A549 (cell line): ENCODE results near the gene EPS15. TPM values are rescaled to one million over a fixed set of nuclear protein-coding genes. Genes with fewer than 3 reads are reported as not detected.

Experiments
- ATAC-seq, 2 experiments: fragments of 200-7000 bp in 1 of 2; fragments of >200 bp in 1 of 2; cut with Nextera tagmentation in 1 of 2; cut with Tn5 transposase in 1 of 2; 3 replicates each; pipeline versions ENCODE4 v1.8.0 to v1.9.1; 2018 to 2020; ENCODE audit warnings: mild to moderate bottlenecking in 1 of 2, moderate library complexity in 1 of 2
- CTCF ChIA-PET: fragments of 300-600 bp; sonication (Branson Sonifier 250); formaldehyde crosslinking; extraction: SDS; loops from one replicate; lab custom pipeline; 2021; ENCODE audit warnings: antibody characterized with exemption, inconsistent platforms; lab: Yijun Ruan, JAX
- POLR2A ChIA-PET: fragments of 350-600 bp; formaldehyde crosslinking; extraction: SDS; loops from one replicate; lab custom pipeline; 2021; ENCODE audit warnings: antibody characterized with exemption, inconsistent platforms; lab: Yijun Ruan, JAX
- DNase-seq, 2 experiments: peaks; one replicate each; pipeline versions ENCODE4 v3.0.0 to v3.0.0-alpha.2; 2011 to 2016; ENCODE audit warnings: low read depth in 1 of 2, low spot score in 1 of 2
- FAIRE-seq: peaks from 2 replicates; lab custom pipeline; 2011; peaks lifted over from hg19 to GRCh38; lab: Jason Lieb, UNC
- H3K27ac ChIP-seq, 2 experiments: fragments of >200 bp; sonication (Bioruptor Twin); formaldehyde crosslinking; 3 replicates each; pipeline ENCODE4 v1.5.1; 2016 to 2017
- H3K4me1 ChIP-seq: fragments of >200 bp; sonication (Bioruptor Twin); formaldehyde crosslinking; 3 replicates; pipeline ENCODE4 v1.6.1; 2016
- H3K4me2 ChIP-seq: fragments of >200 bp; sonication (Bioruptor Twin); formaldehyde crosslinking; 3 replicates; pipeline ENCODE4 v1.6.1; 2016
- H3K4me3 ChIP-seq: fragments of >200 bp; sonication (Bioruptor Twin); formaldehyde crosslinking; 3 replicates; pipeline ENCODE4 v1.5.1; 2016
- H3K9me3 ChIP-seq: fragments of >200 bp; sonication (Bioruptor Twin); formaldehyde crosslinking; 3 replicates; pipeline ENCODE4 v1.6.1; 2016
- CBX2 ChIP-seq: fragments of 200-600 bp; sonication (generic); IDR thresholded peaks from 2 replicates; pipeline ENCODE4 v1.6.1; 2016; ENCODE audit warnings: low read depth, mild to moderate bottlenecking, borderline replicate concordance
- CEBPB ChIP-seq, 2 experiments: fragments of >200 bp in 1 of 2; sonication (Bioruptor Twin) in 1 of 2; formaldehyde crosslinking in 1 of 2; IDR thresholded peaks; 2 replicates each; pipeline ENCODE4 v1.6.1; 2012 to 2016
- EHMT2 ChIP-seq: fragments of 200-600 bp; sonication (generic); IDR thresholded peaks from 2 replicates; pipeline ENCODE4 v1.6.1; 2016; ENCODE audit warnings: antibody characterized with exemption, low read depth, mild to moderate bottlenecking, moderate library complexity
- EP300 ChIP-seq, 2 experiments: fragments of >200 bp; sonication (Bioruptor Twin); formaldehyde crosslinking; IDR thresholded peaks; 2 replicates in 1 of 2; 3 replicates in 1 of 2; pipeline ENCODE4 v1.6.1; 2016 to 2017
- FOXS1 ChIP-seq: fragments of 250-450 bp; sonication (Bioruptor Pico); IDR thresholded peaks from 2 replicates; pipeline ENCODE4 v1.5.0; 2020; ENCODE audit warnings: mild to moderate bottlenecking, moderate library complexity
- GATA3 ChIP-seq: IDR thresholded peaks from 2 replicates; pipeline ENCODE4 v1.6.1; 2012; ENCODE audit warnings: borderline replicate concordance
- HDAC2 ChIP-seq: fragments of 200-600 bp; sonication (generic); IDR thresholded peaks from 2 replicates; pipeline ENCODE4 v1.6.1; 2016
- JUNB ChIP-seq: fragments of >200 bp; sonication (Bioruptor Twin); formaldehyde crosslinking; IDR thresholded peaks from 2 replicates; pipeline ENCODE4 v1.6.1; 2016
- MAFK ChIP-seq: fragments of 450-650 bp; IDR thresholded peaks from 2 replicates; pipeline ENCODE4 v1.6.1; 2014; ENCODE audit not compliant: partially characterized antibody
- MAZ ChIP-seq: fragments of 150-350 bp; IDR thresholded peaks from 2 replicates; pipeline ENCODE4 v1.6.1; 2014; ENCODE audit warnings: antibody characterized with exemption, low read depth, low read length, borderline replicate concordance
- NR3C1 ChIP-seq: fragments of >200 bp; sonication (Bioruptor Twin); formaldehyde crosslinking; IDR thresholded peaks from 3 replicates; pipeline ENCODE4 v1.6.1; 2017
- PHF8 ChIP-seq: fragments of 200-600 bp; sonication (generic); IDR thresholded peaks from 2 replicates; pipeline ENCODE4 v1.6.1; 2016; ENCODE audit warnings: low read depth, mild to moderate bottlenecking, antibody characterized with exemption, moderate library complexity, borderline replicate concordance
- POLR2AphosphoS2 ChIP-seq: conservative IDR thresholded peaks from 2 replicates; pipeline ENCODE4 v1.6.1; 2012; ENCODE audit warnings: low read length, improper control_type of control experiment, inconsistent platforms
- TFCP2L1 ChIP-seq: fragments of 250-450 bp; sonication (Bioruptor Pico); IDR thresholded peaks from 2 replicates; pipeline ENCODE4 v1.5.0; 2021; ENCODE audit warnings: mild to moderate bottlenecking
- ZNF302 ChIP-seq: fragments of 250-450 bp; sonication (Bioruptor Pico); IDR thresholded peaks from 2 replicates; pipeline ENCODE4 v1.9.0; 2021; ENCODE audit warnings: inconsistent platforms, mild to moderate bottlenecking, moderate library complexity
- WGBS: methylation state at CpG from one replicate; pipeline ENCODE4 v1.1.6; 2017; ENCODE audit errors: missing lambda C conversion rate; 5-methylcytosine and 5-hydroxymethylcytosine counted together
- polyA plus RNA-seq, 4 experiments: library from polyadenylated mRNA; depleted of rRNA in 3 of 4; stranded (reverse); fragments of >200 nt; fragmentation: RNase III in 1 of 4; extraction: RNeasy Plus Mini Kit Qiagen cat#74134 plus additional on column Dnase treatment in 1 of 4; gene quantifications; 2 replicates in 3 of 4; 3 replicates in 1 of 4; pipeline ENCODE4 v1.2.3, GENCODE V29; 2011 to 2017
- TF ChIP-seq, protein P1 (sequence below): fragments of >200 bp; sonication (Bioruptor Twin); formaldehyde crosslinking; IDR thresholded peaks from 3 replicates; pipeline ENCODE4 v1.5.1; 2016
- TF ChIP-seq, protein P2 (sequence below): fragments of >200 bp; sonication (Bioruptor Twin); formaldehyde crosslinking; IDR thresholded peaks from 2 replicates; pipeline ENCODE4 v1.6.1; 2016
- TF ChIP-seq, protein P3 (sequence below): IDR thresholded peaks from 2 replicates; pipeline ENCODE4 v1.6.1; 2012
- TF ChIP-seq, protein P4 (sequence below): fragments of 200-600 bp; sonication (generic); IDR thresholded peaks from 2 replicates; pipeline ENCODE4 v1.6.1; 2016; ENCODE audit warnings: antibody characterized with exemption, mild to moderate bottlenecking, moderate library complexity

The EPS15 gene
- polyA plus RNA-seq, 2 of the 4 experiments (the other 2 are of a cell fraction): 10.9 to 35.4 TPM

DNA sequence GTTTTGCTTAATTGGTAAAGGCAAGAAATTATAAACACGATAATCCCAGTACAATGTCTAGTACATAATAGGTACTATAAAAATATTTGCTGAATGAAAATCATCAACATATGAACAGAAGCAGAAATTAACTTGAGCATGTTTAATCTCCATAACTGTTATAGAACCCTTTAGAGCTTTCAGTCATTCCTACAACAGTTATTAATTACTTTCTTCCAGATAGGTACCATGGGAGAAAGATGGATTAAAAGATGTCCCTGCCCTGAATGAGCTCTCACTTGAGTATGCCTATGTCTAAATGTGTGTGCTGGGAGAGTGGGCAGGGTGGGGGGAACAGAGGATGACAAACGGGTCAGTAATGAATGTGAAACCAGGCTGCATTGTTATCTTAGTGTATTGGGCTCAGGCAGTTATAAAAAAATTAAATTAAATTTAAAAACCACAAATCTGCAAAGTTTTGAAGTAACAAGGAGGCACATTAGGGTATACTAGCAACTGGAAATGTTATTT lies 2.4 kb downstream of the EPS15 start:
- FAIRE-seq: no peak
- no peak for ATAC-seq
- ChIA-PET CTCF (interaction anchor here (1.0 kb wide), 1 partner anchor 11 kb away, joined by 3 read pairs; no protein-coding TSS in a partner anchor), POLR2A (no interaction called here)
- no peak overlapping the region for H3K4me3 ChIP-seq
- H3K4me1 ChIP-seq: peaks cover 24% of the 10 kb centered on the region; the same call in 2 of the 3 replicates
- H3K9me3 ChIP-seq: no peaks in the 10 kb centered on the region
- H3K27ac ChIP-seq: no peak overlapping the region
- peak overlapping the region; percentile 84 for H3K4me2 ChIP-seq
- TF ChIP-seq CEBPB (IDR thresholded peaks at IDR 0.05) (no peak), FOXS1 (no peak), ZNF302 (CRISPR knock-in tag) (no peak), TFCP2L1 (CRISPR knock-in tag) (no peak), HDAC2 (no peak)
- TF ChIP-seq, protein P1, sequence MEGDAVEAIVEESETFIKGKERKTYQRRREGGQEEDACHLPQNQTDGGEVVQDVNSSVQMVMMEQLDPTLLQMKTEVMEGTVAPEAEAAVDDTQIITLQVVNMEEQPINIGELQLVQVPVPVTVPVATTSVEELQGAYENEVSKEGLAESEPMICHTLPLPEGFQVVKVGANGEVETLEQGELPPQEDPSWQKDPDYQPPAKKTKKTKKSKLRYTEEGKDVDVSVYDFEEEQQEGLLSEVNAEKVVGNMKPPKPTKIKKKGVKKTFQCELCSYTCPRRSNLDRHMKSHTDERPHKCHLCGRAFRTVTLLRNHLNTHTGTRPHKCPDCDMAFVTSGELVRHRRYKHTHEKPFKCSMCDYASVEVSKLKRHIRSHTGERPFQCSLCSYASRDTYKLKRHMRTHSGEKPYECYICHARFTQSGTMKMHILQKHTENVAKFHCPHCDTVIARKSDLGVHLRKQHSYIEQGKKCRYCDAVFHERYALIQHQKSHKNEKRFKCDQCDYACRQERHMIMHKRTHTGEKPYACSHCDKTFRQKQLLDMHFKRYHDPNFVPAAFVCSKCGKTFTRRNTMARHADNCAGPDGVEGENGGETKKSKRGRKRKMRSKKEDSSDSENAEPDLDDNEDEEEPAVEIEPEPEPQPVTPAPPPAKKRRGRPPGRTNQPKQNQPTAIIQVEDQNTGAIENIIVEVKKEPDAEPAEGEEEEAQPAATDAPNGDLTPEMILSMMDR: no peak
- TF ChIP-seq, protein P2, sequence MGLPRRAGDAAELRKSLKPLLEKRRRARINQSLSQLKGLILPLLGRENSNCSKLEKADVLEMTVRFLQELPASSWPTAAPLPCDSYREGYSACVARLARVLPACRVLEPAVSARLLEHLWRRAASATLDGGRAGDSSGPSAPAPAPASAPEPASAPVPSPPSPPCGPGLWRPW: no peak
- TF ChIP-seq, protein P3, sequence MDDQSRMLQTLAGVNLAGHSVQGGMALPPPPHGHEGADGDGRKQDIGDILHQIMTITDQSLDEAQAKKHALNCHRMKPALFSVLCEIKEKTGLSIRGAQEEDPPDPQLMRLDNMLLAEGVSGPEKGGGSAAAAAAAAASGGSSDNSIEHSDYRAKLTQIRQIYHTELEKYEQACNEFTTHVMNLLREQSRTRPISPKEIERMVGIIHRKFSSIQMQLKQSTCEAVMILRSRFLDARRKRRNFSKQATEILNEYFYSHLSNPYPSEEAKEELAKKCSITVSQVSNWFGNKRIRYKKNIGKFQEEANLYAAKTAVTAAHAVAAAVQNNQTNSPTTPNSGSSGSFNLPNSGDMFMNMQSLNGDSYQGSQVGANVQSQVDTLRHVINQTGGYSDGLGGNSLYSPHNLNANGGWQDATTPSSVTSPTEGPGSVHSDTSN: no peak
- DNase-seq: no peak
- WGBS: 60% methylated on average over 2 of the region's 2 CpGs

DNA sequence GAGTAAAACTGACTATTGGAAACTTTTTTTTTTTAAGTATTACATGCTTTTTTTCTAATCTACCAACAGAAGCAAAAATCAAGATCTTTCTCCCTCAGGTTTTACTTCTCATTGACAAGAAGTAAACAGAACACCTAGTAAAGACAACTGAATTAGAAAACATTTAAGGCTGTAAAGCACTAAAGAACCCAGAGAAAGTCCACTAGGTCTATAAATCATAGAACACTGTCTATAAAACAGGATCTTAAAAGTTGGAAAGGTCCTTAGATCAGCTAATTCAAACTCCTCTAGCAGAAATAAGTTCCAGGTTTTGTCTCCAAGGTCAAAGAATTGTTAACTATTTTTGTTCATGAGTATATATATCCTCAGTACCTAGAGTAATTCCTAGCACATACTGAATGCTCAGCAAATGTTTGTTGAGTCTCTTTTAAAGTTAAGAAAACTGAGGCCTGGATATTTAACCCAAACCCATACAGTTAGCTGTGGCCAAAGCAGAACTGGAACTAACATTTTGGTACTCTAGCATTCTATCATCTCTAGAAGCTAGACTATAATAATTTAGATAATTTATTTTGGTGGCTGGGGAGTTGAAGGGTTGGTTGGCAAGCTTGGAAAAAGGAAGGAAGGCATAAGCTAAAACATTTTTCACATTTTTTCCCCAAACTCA lies 3.0 kb downstream of the EPS15 start:
- DNase-seq: no peak
- no peak for FAIRE-seq
- Histone ChIP-seq H3K4me2 (peak overlapping the region; percentile 84; the same call in 1 of the 3 replicates), H3K4me3 (no peak overlapping the region), H3K4me1 (peaks cover 24% of the 10 kb centered on the region; the same call in 2 of the 3 replicates), H3K9me3 (no peaks in the 10 kb centered on the region), H3K27ac (no peak overlapping the region)
- TF ChIP-seq MAZ (no peak), POLR2AphosphoS2 (no peak), NR3C1 (no peak), EP300 (IDR thresholded peaks at IDR 0.05) (no peak), HDAC2 (no peak), MAFK (no peak), JUNB (no peak), GATA3 (no peak), EHMT2 (no peak), CBX2 (no peak), PHF8 (no peak)
- TF ChIP-seq, protein P3: no peak
- TF ChIP-seq, protein P4, sequence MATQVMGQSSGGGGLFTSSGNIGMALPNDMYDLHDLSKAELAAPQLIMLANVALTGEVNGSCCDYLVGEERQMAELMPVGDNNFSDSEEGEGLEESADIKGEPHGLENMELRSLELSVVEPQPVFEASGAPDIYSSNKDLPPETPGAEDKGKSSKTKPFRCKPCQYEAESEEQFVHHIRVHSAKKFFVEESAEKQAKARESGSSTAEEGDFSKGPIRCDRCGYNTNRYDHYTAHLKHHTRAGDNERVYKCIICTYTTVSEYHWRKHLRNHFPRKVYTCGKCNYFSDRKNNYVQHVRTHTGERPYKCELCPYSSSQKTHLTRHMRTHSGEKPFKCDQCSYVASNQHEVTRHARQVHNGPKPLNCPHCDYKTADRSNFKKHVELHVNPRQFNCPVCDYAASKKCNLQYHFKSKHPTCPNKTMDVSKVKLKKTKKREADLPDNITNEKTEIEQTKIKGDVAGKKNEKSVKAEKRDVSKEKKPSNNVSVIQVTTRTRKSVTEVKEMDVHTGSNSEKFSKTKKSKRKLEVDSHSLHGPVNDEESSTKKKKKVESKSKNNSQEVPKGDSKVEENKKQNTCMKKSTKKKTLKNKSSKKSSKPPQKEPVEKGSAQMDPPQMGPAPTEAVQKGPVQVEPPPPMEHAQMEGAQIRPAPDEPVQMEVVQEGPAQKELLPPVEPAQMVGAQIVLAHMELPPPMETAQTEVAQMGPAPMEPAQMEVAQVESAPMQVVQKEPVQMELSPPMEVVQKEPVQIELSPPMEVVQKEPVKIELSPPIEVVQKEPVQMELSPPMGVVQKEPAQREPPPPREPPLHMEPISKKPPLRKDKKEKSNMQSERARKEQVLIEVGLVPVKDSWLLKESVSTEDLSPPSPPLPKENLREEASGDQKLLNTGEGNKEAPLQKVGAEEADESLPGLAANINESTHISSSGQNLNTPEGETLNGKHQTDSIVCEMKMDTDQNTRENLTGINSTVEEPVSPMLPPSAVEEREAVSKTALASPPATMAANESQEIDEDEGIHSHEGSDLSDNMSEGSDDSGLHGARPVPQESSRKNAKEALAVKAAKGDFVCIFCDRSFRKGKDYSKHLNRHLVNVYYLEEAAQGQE: no peak
- TF ChIP-seq, protein P2: no peak
- ChIA-PET POLR2A (no interaction called here), CTCF (interaction anchor here (1.0 kb wide), 1 partner anchor 10 kb away, joined by 3 read pairs; no protein-coding TSS in a partner anchor)
- ATAC-seq: no peak
